ENCODE results near the gene PRDM13. TPM values are rescaled to one million over a fixed set of nuclear protein-coding genes. Genes with fewer than 3 reads are reported as not detected.
"Not testable (repeated sequence)": the region's sequence is repeated elsewhere in the genome, so short reads cannot be mapped to it uniquely, and the experiment has no call there.

Gene PRDM13
- total and polyA plus RNA-seq, 12 donors = not detected

DNA sequence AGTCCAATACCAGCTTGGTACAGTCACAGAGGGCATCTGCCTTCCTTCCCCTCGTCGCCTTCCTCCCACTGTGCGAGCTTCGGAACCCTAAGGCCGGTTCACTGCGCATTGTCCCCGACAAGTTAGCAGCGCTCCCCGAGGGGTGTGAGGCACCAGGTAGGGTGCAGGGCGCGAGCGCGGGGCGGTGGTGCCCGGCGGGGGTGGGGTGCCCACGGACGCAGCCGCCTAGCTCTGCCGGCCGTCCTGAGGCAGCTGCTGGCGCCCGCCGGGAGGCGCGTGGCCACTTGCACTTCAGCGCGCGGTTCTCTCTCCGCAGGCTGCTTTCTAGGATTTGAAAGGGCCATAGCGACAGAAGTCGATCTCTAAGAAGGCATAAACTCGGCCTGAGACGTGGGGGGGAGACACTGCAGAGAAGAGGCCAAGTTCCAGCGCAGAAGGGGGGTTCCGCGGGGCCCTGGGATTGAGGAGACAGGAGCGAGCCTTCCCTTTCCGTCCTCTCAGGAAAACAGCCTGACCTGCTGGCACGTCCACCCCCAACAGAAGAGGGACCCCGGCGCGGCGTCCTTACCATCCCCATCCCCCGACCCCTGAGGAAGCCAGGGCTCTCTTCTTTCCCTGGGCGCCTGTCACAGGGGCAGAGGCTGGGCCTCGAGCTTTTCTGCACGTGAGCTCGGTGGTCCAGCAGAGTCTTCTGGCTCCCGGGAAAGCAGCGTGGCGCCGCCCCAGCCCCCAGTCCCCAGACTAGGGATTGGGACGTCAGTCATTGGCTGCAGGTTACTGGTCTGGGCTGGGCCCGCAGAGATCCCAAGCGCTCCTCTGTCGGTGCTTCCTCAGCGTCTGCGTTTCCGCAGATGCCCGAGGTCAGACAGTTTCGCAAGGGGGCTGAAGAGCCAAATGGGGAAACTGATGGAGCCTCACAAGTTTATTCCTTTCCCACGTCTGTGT is 15.6 kb upstream of the PRDM13 start:
- no peak for DNase-seq
- WGBS, 4 donors = 7 to 12% (median 8%) methylated on average over 25 to 63 of the region's 63 CpGs
- no peaks in the 10 kb centered on the region for H3K9me3 ChIP-seq (replicated peaks in 1 of 3)
- H3K4me3 ChIP-seq = peak overlapping the region in 1 of 4 donors; percentile 23
- peaks cover 68% of the 10 kb centered on the region for H3K27me3 ChIP-seq
- no peak overlapping the region for H3K27ac ChIP-seq
- intact Hi-C loops (cut with DNase I) = no loop called here
- TF ChIP-seq, protein P1, sequence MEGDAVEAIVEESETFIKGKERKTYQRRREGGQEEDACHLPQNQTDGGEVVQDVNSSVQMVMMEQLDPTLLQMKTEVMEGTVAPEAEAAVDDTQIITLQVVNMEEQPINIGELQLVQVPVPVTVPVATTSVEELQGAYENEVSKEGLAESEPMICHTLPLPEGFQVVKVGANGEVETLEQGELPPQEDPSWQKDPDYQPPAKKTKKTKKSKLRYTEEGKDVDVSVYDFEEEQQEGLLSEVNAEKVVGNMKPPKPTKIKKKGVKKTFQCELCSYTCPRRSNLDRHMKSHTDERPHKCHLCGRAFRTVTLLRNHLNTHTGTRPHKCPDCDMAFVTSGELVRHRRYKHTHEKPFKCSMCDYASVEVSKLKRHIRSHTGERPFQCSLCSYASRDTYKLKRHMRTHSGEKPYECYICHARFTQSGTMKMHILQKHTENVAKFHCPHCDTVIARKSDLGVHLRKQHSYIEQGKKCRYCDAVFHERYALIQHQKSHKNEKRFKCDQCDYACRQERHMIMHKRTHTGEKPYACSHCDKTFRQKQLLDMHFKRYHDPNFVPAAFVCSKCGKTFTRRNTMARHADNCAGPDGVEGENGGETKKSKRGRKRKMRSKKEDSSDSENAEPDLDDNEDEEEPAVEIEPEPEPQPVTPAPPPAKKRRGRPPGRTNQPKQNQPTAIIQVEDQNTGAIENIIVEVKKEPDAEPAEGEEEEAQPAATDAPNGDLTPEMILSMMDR (IDR thresholded peaks at IDR 0.05) = no peak
- no peak for TF ChIP-seq POLR2A (IDR thresholded peaks at IDR 0.05)
- no peaks in the 10 kb centered on the region for H3K36me3 ChIP-seq (replicated peaks in 1 of 2)
- H3K4me1 ChIP-seq (replicated peaks in 1 of 2) = peaks cover 12 to 13% of the 10 kb centered on the region in 2 donors

DNA sequence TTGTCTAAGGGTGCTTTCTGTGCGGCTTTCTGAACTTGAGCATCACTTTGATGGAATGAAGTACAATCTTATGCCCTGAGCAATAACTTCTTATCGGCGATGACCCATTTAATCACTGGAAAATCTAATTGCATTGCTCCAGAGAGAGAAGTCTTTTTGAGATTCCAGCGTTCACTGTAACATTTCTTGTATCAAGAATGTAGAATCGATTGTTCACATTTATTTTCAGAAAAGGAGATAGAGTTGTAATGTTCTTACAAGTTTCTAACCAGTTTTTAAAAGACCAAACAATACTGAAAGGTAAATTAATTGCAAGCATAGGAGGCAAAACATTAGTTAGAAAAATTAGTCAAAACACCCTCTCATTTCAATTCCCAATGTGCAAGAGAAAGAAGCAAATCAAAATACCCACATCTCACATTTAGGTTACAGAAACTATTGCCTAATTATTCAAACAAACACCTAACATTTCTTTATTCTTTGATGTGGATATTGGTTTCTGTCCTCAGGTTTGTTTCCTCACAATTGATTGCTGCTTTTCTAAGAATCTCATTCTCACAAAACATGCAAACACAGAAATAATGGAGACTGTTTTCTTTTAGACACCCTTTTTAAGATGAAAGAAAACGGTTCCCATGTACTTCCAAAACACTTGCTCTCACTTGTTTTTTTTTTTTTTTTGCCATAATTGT is 14.8 kb upstream of the PRDM13 start:
- TF ChIP-seq, protein P1 (IDR thresholded peaks at IDR 0.05) = no peak
- intact Hi-C loops (cut with DNase I) = no loop called here
- no peak for DNase-seq
- WGBS, 4 donors = 25 to 31% (median 27%) methylated on average over 6 of the region's 6 CpGs
- Histone ChIP-seq H3K36me3 (replicated peaks in 1 of 2) (no peaks in the 10 kb centered on the region), H3K4me3 (no peak overlapping the region), H3K9me3 (replicated peaks in 1 of 3) (no peaks in the 10 kb centered on the region), H3K27ac (no peak overlapping the region), H3K27me3 (peaks cover 75% of the 10 kb centered on the region), H3K4me1 (replicated peaks in 1 of 2) (peaks cover 12 to 13% of the 10 kb centered on the region in 2 donors)

DNA sequence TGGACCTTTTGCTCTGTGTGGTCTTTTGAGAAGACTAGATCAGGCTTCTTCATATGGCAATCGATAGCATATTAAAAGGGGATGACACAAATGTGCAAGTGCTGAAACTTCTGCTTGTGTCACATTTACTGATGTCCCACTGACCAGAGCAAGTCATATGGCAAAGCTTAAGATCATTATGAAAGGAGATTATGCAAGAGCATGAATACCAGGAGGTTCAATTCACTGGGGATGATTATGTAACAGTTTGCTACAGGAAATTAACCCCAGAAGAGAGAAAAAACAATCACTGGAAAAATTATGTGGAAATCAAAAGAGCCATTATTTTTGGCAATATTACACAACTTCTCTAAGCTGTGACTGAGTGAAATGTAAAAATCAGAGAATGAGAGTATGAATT is 13.7 kb upstream of the PRDM13 start:
- H3K4me1 ChIP-seq (replicated peaks in 1 of 2) = peaks cover 12 to 13% of the 10 kb centered on the region in 2 donors
- H3K9me3 ChIP-seq (replicated peaks in 1 of 3) = no peaks in the 10 kb centered on the region
- no peak for DNase-seq
- no peak overlapping the region for H3K27ac ChIP-seq
- H3K27me3 ChIP-seq = peaks cover 84% of the 10 kb centered on the region
- no peaks in the 10 kb centered on the region for H3K36me3 ChIP-seq (replicated peaks in 1 of 2)
- no peak overlapping the region for H3K4me3 ChIP-seq
- intact Hi-C loops (cut with DNase I) = no loop called here
- TF ChIP-seq, protein P1 (IDR thresholded peaks at IDR 0.05) = no peak
- TF ChIP-seq POLR2A (IDR thresholded peaks at IDR 0.05) = no peak
- 27 to 56% (median 34%) methylated on average over 1 of the region's 1 CpG for WGBS, 4 donors

DNA sequence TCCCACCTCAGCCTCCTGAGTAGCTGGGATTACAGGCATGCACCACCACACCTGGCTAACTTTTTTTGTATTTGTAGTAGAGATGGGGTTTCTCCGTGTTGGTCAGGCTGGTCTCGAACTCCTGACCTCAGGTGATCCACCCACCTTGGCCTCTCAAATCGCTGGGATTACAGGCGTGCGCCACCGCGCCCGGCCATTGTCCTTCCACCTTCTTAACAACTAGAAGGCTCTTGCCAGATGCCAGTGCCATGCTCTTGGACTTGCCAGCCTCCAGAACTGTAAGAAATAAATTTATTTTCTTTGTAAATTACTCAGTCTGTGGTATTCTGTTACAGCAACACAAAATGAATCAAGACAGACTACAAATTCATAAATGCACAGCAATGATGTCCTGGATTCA is 11.9 kb upstream of the PRDM13 start:
- H3K27ac ChIP-seq; H3K4me1 ChIP-seq (replicated peaks in 1 of 2); intact Hi-C loops (cut with DNase I); H3K36me3 ChIP-seq (replicated peaks in 1 of 2); H3K9me3 ChIP-seq (replicated peaks in 1 of 3); H3K4me3 ChIP-seq; DNase-seq: not testable (repeated sequence)
- 73 to 80% (median 76%) methylated on average over 8 of the region's 8 CpGs for WGBS, 4 donors
- peaks cover 90% of the 10 kb centered on the region for H3K27me3 ChIP-seq

Measured in adrenal gland (tissue), 12 donors.